Panc1 (cell line): Measurements from ENCODE around the gene FOXI3.

ENCODE experiments used
- POLR2AphosphoS5 ChIP-seq: IDR thresholded peaks from 2 replicates; pipeline ENCODE4 v1.6.1; 2012; ENCODE audit warnings: mild to moderate bottlenecking, low read depth, low read length, moderate library complexity
- SIN3A ChIP-seq: IDR thresholded peaks from 2 replicates; pipeline ENCODE4 v1.6.1; 2012; ENCODE audit warnings: low read depth, mild to moderate bottlenecking, low read length, moderate library complexity, borderline replicate concordance; ENCODE audit not compliant: insufficient read depth
- TF ChIP-seq, protein P1 (sequence below): fragments of 450-650 bp; IDR thresholded peaks from 2 replicates; pipeline ENCODE4 v1.5.1; 2017; ENCODE audit warnings: mild to moderate bottlenecking
- TF ChIP-seq, protein P2 (sequence below), 2 experiments: IDR thresholded peaks; 2 replicates each; pipeline ENCODE4 v1.6.1; 2011 to 2012; ENCODE audit warnings: low read depth in 2 of 2, control low read depth in 1 of 2, low read length in 1 of 2, mild to moderate bottlenecking in 1 of 2, moderate library complexity in 1 of 2; ENCODE audit not compliant: insufficient read depth in 1 of 2

DNA sequence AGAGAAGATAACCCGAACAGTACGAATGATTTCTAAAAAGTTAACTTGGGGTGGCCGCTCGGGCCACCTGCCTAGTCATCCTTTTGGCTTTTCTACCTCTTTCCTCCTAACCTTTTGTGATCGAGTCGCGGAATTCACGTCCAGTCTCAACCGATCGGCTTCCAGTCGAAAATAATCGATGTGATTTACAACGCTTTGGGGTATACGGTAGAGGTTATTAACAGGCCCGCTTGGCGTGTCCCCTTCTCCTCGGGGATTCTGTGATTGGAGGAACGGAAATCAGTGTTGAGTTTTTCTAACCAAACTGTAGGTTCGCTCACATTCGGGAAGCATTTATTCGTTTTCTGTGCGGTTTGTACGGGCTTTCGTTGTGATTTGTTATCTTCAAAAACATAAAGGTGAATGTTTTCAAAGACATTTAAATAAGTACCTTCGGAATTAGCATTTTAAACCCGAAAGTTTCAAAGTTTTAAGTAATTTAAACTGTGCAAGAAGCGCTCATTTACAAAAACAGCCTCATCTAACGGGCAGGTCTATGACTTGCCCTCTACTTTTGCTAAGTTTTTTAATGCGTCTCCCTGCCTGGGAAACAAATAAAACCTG is 588 bp upstream of the FOXI3 start:
- TF ChIP-seq, protein P1, sequence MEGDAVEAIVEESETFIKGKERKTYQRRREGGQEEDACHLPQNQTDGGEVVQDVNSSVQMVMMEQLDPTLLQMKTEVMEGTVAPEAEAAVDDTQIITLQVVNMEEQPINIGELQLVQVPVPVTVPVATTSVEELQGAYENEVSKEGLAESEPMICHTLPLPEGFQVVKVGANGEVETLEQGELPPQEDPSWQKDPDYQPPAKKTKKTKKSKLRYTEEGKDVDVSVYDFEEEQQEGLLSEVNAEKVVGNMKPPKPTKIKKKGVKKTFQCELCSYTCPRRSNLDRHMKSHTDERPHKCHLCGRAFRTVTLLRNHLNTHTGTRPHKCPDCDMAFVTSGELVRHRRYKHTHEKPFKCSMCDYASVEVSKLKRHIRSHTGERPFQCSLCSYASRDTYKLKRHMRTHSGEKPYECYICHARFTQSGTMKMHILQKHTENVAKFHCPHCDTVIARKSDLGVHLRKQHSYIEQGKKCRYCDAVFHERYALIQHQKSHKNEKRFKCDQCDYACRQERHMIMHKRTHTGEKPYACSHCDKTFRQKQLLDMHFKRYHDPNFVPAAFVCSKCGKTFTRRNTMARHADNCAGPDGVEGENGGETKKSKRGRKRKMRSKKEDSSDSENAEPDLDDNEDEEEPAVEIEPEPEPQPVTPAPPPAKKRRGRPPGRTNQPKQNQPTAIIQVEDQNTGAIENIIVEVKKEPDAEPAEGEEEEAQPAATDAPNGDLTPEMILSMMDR: no peak
- no peak for TF ChIP-seq POLR2AphosphoS5
- TF ChIP-seq, protein P2, sequence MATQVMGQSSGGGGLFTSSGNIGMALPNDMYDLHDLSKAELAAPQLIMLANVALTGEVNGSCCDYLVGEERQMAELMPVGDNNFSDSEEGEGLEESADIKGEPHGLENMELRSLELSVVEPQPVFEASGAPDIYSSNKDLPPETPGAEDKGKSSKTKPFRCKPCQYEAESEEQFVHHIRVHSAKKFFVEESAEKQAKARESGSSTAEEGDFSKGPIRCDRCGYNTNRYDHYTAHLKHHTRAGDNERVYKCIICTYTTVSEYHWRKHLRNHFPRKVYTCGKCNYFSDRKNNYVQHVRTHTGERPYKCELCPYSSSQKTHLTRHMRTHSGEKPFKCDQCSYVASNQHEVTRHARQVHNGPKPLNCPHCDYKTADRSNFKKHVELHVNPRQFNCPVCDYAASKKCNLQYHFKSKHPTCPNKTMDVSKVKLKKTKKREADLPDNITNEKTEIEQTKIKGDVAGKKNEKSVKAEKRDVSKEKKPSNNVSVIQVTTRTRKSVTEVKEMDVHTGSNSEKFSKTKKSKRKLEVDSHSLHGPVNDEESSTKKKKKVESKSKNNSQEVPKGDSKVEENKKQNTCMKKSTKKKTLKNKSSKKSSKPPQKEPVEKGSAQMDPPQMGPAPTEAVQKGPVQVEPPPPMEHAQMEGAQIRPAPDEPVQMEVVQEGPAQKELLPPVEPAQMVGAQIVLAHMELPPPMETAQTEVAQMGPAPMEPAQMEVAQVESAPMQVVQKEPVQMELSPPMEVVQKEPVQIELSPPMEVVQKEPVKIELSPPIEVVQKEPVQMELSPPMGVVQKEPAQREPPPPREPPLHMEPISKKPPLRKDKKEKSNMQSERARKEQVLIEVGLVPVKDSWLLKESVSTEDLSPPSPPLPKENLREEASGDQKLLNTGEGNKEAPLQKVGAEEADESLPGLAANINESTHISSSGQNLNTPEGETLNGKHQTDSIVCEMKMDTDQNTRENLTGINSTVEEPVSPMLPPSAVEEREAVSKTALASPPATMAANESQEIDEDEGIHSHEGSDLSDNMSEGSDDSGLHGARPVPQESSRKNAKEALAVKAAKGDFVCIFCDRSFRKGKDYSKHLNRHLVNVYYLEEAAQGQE (IDR thresholded peaks at IDR 0.05; ENCODE audit: insufficient read depth in 1 of 2, low read depth in 2 of 2, low read length in 1 of 2): no peak
- TF ChIP-seq SIN3A: no peak
